ENCODE data around the gene ISCU.

GRCh38 chr12:108547686-108548085, 14.7 kb upstream of the ISCU start:
- no peak for TF ChIP-seq POLR2A (IDR thresholded peaks at IDR 0.05)
- TF ChIP-seq CTCF (IDR thresholded peaks at IDR 0.05 in 4 of 5, conservative IDR thresholded peaks at IDR 0.05 in 1 of 5): no peak

All from gastrocnemius medialis (tissue), 4 donors.